Stomach smooth muscle (tissue), 2 donors: ENCODE measurements around the gene TRPM2.
A peak's percentile ranks its signal among the peaks of the same experiment; 100 is the strongest.

Experiments
- H3K27ac ChIP-seq: one replicate; pipeline ENCODE4 v1.7.0; 2013; ENCODE audit warnings: mild to moderate bottlenecking, low read length, inconsistent platforms
- H3K27me3 ChIP-seq, 2 donors: one replicate each; pipeline ENCODE4 v1.7.0; 2013; ENCODE audit warnings: low read length in 2 of 2; ENCODE audit not compliant: insufficient read depth in 2 of 2, control insufficient read depth in 1 of 2
- H3K36me3 ChIP-seq, 2 donors: one replicate each; pipeline ENCODE4 v1.7.0; 2013; ENCODE audit warnings: low read length in 2 of 2; ENCODE audit not compliant: control insufficient read depth in 2 of 2, insufficient read depth in 2 of 2
- H3K4me1 ChIP-seq: one replicate; pipeline ENCODE4 v1.7.0; 2013; ENCODE audit warnings: low read length; ENCODE audit not compliant: control insufficient read depth, insufficient read depth
- H3K4me3 ChIP-seq, 2 donors: one replicate each; pipeline ENCODE4 v1.7.0; 2013; ENCODE audit warnings: low read length in 2 of 2
- H3K9ac ChIP-seq, 2 donors: one replicate each; pipeline ENCODE4 v1.7.0; 2013; ENCODE audit warnings: low read length in 2 of 2, mild to moderate bottlenecking in 1 of 2
- H3K9me3 ChIP-seq, 2 donors: one replicate each; pipeline ENCODE4 v1.7.0; 2013; ENCODE audit warnings: low read length in 2 of 2; ENCODE audit not compliant: control insufficient read depth in 2 of 2
- donor health status: healthy.
- donor health status: Pancreatic carcinoma.

The TRPM2 gene

GRCh38 chr21:44454747-44455523 is 101.5 kb downstream of the TRPM2 start, which contains the start of gene LRRC3:
LRRC3 (plus strand) TSS chr21:44455510; CDS start chr21:44456645, 1,135 bp downstream.
- Histone ChIP-seq H3K36me3 (peaks cover 0 to 8% of the 10 kb centered on the region in 2 donors), H3K4me3 (peak within 1 kb of the TSS; percentile 74 to 76), H3K27ac (peak within 1 kb of the TSS; percentile 58), H3K4me1 (peaks cover 34% of the 10 kb centered on the region), H3K27me3 (no peaks in the 10 kb centered on the region), H3K9me3 (peaks cover 3% of the 10 kb centered on the region in 2 donors), H3K9ac (peak within 1 kb of the TSS; percentile 58 to 69)

- H3K4me1 ChIP-seq: peaks cover 30% of the 10 kb centered on the region
- H3K9me3 ChIP-seq: peaks cover 3% of the 10 kb centered on the region in 2 donors
- H3K27ac ChIP-seq: peak overlapping the region; percentile 58
- H3K9ac ChIP-seq: peak overlapping the region; percentile 58 to 69
- peaks cover 0 to 8% of the 10 kb centered on the region in 2 donors for H3K36me3 ChIP-seq
- H3K27me3 ChIP-seq: no peaks in the 10 kb centered on the region
- H3K4me3 ChIP-seq: peak overlapping the region; percentile 74 to 76
Measured at GRCh38 chr21:44455524-44456213, 102.2 kb downstream of the TRPM2 start.

GRCh38 chr21:44456214-44456914 is 102.9 kb downstream of the TRPM2 start:
- Histone ChIP-seq H3K27me3 (no peaks in the 10 kb centered on the region), H3K9me3 (peaks cover 3% of the 10 kb centered on the region in 2 donors), H3K27ac (peak overlapping the region; percentile 58), H3K4me1 (peaks cover 34% of the 10 kb centered on the region), H3K36me3 (peaks cover 0 to 8% of the 10 kb centered on the region in 2 donors), H3K9ac (peak overlapping the region in 1 of 2 donors; percentile 69), H3K4me3 (peak overlapping the region; percentile 74 to 76)

GRCh38 chr21:44456915-44457736 is 103.7 kb downstream of the TRPM2 start:
- no peak overlapping the region for H3K9ac ChIP-seq
- no peak overlapping the region for H3K27ac ChIP-seq
- H3K4me3 ChIP-seq: peak overlapping the region in 1 of 2 donors; percentile 76
- peaks cover 3% of the 10 kb centered on the region in 2 donors for H3K9me3 ChIP-seq
- H3K27me3 ChIP-seq: no peaks in the 10 kb centered on the region
- H3K4me1 ChIP-seq: peaks cover 41% of the 10 kb centered on the region
- H3K36me3 ChIP-seq: peaks cover 0 to 9% of the 10 kb centered on the region in 2 donors

GRCh38 chr21:44458971-44459711 is 105.7 kb downstream of the TRPM2 start:
- no peak overlapping the region for H3K9ac ChIP-seq
- H3K27me3 ChIP-seq: no peaks in the 10 kb centered on the region
- no peak overlapping the region for H3K27ac ChIP-seq
- H3K4me3 ChIP-seq: no peak overlapping the region
- peaks cover 0 to 12% of the 10 kb centered on the region in 2 donors for H3K36me3 ChIP-seq
- H3K4me1 ChIP-seq: peaks cover 45% of the 10 kb centered on the region
- H3K9me3 ChIP-seq: peaks cover 2 to 3% of the 10 kb centered on the region in 2 donors

GRCh38 chr21:44459712-44460440 is 106.5 kb downstream of the TRPM2 start:
- Histone ChIP-seq H3K36me3 (peaks cover 0 to 14% of the 10 kb centered on the region in 2 donors), H3K27me3 (no peaks in the 10 kb centered on the region), H3K4me1 (peaks cover 45% of the 10 kb centered on the region), H3K9me3 (no peaks in the 10 kb centered on the region), H3K9ac (no peak overlapping the region), H3K4me3 (no peak overlapping the region), H3K27ac (no peak overlapping the region)

- Histone ChIP-seq H3K9me3 (no peaks in the 10 kb centered on the region), H3K27me3 (no peaks in the 10 kb centered on the region), H3K27ac (no peak overlapping the region), H3K4me1 (peaks cover 45% of the 10 kb centered on the region), H3K4me3 (no peak overlapping the region), H3K36me3 (peaks cover 0 to 14% of the 10 kb centered on the region in 2 donors), H3K9ac (no peak overlapping the region)
Measured at GRCh38 chr21:44460441-44460755, 107.0 kb downstream of the TRPM2 start.

GRCh38 chr21:44461005-44461404 is 107.6 kb downstream of the TRPM2 start:
- Histone ChIP-seq H3K36me3 (peaks cover 0 to 14% of the 10 kb centered on the region in 2 donors), H3K9ac (no peak overlapping the region), H3K27me3 (no peaks in the 10 kb centered on the region), H3K4me3 (no peak overlapping the region), H3K4me1 (peaks cover 42% of the 10 kb centered on the region), H3K9me3 (no peaks in the 10 kb centered on the region), H3K27ac (no peak overlapping the region)

- no peak overlapping the region for H3K9ac ChIP-seq
- H3K9me3 ChIP-seq: no peaks in the 10 kb centered on the region
- H3K4me3 ChIP-seq: no peak overlapping the region
- H3K4me1 ChIP-seq: peaks cover 37% of the 10 kb centered on the region
- H3K36me3 ChIP-seq: peaks cover 0 to 14% of the 10 kb centered on the region in 2 donors
- no peak overlapping the region for H3K27ac ChIP-seq
- no peaks in the 10 kb centered on the region for H3K27me3 ChIP-seq
Measured at GRCh38 chr21:44461464-44462001, 108.1 kb downstream of the TRPM2 start.
